Right forelimb (tissue), 1 donor: ENCODE results near the gene LMBR1.

ENCODE experiments used
- DNase-seq: peaks from one replicate; pipeline ENCODE4 v3.0.0-alpha.2; 2018

Gene LMBR1

DNA sequence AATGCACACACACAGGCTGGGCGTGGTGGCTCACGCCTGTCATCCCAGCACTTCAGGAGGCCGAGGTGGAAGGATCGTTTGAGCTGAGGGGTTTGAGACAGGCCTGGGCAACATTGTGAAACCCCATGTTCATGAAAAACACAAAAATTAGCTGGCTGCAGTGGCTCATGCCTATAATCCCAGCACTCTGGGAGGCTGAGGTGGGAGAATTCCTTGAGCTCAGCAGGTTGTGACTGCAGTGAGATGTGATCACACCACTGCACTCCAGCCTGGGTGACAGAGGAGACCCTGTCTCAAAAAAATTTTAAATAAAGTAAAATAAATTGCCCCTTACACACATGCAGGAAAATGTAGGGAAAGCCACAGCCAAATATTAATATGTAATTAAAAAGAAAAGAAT lies 208.3 kb downstream of the LMBR1 start:
- no peak for DNase-seq

- DNase-seq, result no peak
Measured at GRCh38 chr7:156684251-156684650, 208.7 kb downstream of the LMBR1 start.

GRCh38 chr7:156682928-156683327 lies 210.1 kb downstream of the LMBR1 start:
- no peak for DNase-seq

DNA sequence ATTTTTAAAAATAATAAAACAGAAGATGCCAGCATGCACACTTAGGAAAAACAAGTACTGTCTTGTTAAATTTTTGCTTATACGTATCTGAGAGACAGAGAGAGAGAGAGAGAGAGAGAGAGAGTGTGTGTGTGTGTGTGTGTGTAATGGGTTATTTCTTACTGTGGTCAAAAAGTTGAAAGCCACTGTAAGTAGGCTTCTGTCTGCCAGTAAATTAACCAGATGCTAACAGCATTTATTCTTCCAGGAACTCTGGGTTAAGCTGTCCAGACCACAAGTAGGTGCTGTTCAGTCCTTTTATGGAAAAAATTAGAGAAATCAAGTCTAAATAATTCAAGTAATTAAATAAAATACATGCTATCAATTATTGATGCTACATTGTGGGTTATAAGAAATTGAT lies 212.7 kb downstream of the LMBR1 start:
- no peak for DNase-seq

GRCh38 chr7:156677374-156678054 lies 215.5 kb downstream of the LMBR1 start:
- DNase-seq, result no peak

DNA sequence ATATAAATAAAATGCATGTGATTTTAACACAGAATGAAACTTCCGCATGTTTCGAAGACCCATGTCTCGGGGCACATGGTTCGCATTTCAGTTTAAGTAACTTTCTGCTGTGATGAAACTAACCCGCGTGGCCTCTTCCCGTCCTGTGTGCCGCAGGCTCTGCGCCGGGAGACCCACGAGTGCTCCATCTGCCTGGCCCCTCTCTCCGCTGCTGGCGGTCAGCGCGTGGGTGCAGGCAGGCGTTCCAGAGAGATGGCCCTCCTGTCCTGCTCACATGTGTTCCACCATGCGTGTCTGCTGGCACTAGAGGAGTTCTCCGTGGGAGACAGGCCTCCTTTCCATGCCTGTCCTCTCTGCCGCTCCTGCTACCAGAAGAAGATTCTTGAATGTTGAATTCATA lies 216.7 kb downstream of the LMBR1 start:
- DNase-seq, result no peak

DNA sequence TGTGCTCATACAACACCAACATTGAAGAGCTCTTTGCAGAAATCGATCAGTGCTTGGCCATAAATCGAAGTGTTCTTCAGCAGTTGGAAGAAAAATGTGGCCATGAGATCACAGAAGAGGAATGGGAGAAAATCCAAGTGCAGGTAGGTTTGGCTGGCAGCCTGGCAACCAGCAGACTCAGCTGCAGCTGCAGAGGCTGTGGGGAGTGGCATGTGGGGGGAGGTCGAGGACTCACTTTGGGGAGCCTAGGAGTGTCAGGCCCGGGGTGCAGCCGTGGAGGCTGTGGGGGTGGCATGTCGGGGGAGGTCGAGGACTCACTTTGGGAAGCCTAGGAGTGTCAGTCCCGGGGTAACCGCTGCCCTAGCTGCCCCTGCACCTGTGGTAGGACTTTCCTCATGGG lies 217.3 kb downstream of the LMBR1 start:
- no peak for DNase-seq

GRCh38 chr7:156673902-156674301 lies 219.1 kb downstream of the LMBR1 start:
- DNase-seq, result no peak

DNA sequence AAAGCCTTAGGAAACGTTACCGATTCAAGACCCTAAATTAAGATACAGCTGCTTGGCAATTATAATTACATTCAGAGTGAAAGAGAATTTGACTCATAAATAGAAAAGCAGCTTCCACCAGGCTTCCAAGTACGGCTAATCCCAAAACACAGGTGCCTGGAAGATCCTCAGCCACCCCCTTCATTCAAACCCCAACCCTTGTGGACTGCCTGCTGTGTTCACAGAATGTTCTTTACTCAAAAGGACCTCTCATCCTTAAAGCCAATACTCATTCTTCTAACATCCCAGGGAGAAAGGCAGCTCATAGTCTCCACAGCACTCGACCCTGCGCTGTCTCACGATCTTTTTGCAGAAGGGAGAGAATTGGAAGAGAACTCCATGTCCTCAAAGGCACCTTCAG lies 219.5 kb downstream of the LMBR1 start:
- DNase-seq, result no peak

DNA sequence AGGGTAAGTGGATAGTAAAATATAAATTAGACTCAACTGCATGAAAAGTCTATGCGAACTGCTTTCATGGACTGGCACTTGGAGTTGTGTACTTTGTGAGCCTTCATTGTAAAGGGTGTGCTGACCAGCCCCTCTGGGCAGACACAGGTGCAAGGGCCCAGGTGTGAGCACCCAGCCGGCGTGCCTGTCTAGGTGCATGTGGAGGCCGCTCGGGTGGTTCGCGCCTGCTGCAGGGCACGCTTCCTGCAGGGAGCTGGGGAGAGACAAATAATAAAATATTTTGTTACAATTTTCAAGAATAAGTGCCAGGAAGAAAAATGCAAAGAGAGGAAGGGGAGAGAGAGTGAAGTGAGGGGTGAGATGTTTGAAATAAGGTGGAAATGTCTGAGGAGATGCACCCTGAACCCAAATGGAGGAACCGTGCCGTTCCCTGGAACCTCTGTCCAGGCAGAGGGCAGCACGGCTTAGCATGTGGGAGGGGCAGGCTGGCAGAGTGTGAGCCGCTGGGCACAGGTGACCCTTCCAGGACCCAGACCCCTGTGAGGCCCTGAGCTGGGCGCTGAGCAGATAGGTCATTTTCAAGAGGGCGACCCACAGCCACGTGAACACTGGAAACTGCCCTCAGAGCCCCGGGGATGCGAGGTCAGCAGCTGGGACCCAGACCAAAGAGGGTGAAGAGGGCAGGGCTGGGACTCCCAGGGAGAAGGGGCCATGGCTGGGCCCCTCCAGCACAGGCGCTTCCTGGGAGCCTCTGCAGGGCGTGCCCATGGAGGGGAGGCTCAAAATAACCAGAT lies 223.8 kb downstream of the LMBR1 start:
- no peak for DNase-seq

- no peak for DNase-seq
Measured at GRCh38 chr7:156668130-156668741, 224.7 kb downstream of the LMBR1 start.

DNA sequence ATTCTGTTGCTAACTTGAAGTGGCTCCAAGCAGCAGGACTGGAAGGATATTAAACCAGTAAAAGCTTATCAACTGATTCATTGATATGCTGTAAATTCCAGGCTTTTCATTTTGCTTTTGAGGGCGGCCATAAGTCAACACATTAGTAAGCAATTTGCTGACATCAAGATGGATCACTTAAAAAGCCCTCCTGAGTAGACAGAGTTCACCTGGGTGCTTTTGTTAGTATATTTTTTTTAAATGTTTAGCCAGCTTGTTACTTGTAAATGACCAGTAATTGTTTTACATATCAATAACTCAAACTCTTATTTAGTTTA lies 225.9 kb downstream of the LMBR1 start:
- DNase-seq, result no peak

GRCh38 chr7:156666368-156667109 lies 226.4 kb downstream of the LMBR1 start:
- no peak for DNase-seq

DNA sequence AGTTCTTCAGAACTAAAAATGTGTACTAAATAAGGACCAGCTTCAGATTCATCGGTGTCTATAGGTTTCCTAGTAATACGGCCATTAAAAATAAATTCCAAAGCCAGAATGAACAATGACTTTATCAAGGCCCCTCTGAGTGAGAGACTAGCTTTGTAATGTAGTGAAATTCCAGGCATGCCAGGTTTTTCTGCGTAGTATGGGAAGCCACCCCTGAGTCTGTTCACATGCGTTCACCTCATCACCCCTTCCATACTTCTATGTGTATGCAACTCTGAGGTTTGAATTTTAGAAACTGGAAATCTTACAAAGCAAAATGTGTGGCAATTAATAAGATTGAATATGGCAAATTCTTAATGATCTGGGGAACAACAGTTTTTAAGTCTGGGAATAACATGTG lies 227.9 kb downstream of the LMBR1 start:
- no peak for DNase-seq

- no peak for DNase-seq
Measured at GRCh38 chr7:156662277-156662676, 230.7 kb downstream of the LMBR1 start.

- no peak for DNase-seq
Measured at GRCh38 chr7:156661637-156662036, 231.3 kb downstream of the LMBR1 start.

DNA sequence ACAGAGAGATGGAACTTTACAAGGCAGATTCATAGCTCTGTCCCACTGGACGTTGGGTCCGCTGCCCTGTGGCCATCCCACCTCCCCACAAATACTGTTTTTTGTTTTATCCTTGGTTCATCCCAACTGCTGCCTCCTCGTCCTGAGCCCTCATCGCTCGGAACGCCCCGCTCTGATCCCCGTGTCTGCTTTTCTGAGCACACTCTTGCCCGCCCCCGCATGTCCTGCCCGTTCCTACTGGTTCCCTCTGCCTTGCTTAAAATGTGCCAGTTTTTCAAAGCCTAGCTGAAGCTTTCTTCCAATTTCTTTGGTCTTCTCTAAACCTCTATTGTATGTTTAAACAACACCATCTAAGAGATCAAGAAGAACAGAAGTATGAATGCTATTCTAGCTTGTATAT lies 233.0 kb downstream of the LMBR1 start:
- no peak for DNase-seq

GRCh38 chr7:156659203-156659602 lies 233.8 kb downstream of the LMBR1 start:
- DNase-seq, result no peak

DNA sequence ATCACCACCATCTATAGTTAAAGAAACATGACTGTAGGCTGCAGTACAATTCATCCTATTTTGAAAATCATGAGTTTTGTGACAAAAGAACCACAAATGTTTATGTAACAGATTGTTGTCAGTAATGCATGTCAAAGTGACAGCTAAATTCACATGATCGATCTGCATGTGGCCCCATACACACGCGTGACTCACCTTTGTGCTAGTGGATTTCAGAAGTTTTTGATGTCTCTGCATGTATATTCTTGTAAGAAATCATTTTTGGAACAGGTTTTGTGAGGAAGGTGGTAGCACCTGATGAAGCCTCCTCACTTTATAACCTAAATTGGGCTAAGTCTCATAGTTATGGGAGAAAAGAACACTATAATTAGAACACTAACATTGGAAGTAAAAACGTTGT lies 235.3 kb downstream of the LMBR1 start:
- no peak for DNase-seq

DNA sequence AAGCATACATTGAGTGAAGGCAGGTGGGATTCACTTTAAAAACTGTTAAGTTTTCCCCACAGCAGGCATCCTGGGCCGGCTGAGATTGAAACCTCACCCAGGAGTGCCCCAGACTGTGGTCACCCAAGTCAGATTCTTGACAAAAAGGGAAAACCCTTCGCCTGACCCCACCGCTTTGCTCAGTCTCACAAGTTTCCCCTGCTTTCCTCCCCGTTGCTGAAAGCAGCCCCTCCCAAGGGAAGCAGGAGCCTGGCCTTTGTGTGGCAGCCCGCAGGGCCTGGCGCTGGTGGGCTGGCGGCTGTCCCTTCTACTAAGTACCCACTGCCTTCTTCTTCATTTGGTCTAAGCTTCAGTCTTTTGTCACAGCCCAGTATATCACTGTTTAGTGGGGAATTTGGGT lies 236.4 kb downstream of the LMBR1 start:
- DNase-seq, result no peak

- no peak for DNase-seq
Measured at GRCh38 chr7:156655983-156656382, 237.0 kb downstream of the LMBR1 start.

- no peak for DNase-seq
Measured at GRCh38 chr7:156655251-156655650, 237.7 kb downstream of the LMBR1 start.

DNA sequence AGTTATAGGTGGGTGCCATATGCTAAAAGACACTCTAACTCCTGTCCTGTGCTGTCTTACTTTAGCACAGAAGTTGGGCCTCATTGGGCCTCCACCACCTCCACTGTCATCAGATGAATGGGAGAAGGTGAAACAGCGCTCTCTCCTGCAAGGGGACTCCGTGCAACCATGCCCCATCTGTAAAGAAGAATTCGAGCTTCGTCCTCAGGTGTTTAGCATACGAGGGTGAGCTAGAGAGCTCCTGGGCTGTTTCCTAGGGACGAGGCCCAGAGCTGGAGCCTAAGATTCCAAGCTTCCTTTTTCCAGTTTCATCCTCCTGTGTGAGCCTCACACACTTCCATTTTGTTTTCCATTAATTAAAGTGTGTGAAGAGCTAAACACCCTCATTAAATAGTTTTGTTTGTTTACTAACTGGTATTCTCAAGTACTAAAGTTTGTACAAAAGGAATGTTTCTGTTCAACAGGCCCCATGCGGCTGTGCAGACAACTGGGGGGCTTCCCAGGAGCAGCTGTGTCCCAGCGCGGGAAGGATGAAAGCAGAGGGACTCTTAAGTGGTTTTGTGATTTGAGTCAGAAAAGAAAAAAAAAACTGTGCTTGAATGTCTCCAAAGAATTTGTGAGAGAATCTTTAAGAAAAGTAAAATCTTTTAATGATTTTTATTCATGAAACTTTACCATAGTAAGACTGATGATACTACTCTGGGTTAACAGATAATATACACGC lies 238.3 kb downstream of the LMBR1 start:
- no peak for DNase-seq
